Skeletal muscle satellite cell (primary cell): Measurements from ENCODE around the gene ATP6V1B1.

Experiments
- H3K27me3 ChIP-seq: 2 replicates; pipeline ENCODE4 v1.7.0; 2013; ENCODE audit warnings: low read length; ENCODE audit not compliant: control insufficient read depth, insufficient read depth
- H3K36me3 ChIP-seq: 2 replicates; pipeline ENCODE4 v1.7.0; 2013; ENCODE audit warnings: mild to moderate bottlenecking, control low read depth, low read length; ENCODE audit not compliant: insufficient read depth
- H3K4me1 ChIP-seq: 2 replicates; pipeline ENCODE4 v1.7.0; 2013; ENCODE audit warnings: low read length; ENCODE audit not compliant: control insufficient read depth, insufficient read depth
- H3K4me2 ChIP-seq: 2 replicates; pipeline ENCODE4 v1.7.0; 2013; ENCODE audit warnings: mild to moderate bottlenecking, low read length
- H3K4me3 ChIP-seq: 2 replicates; pipeline ENCODE4 v1.7.0; 2013; ENCODE audit warnings: low read length
- H3K9ac ChIP-seq: 2 replicates; pipeline ENCODE4 v1.7.0; 2013; ENCODE audit warnings: mild to moderate bottlenecking, low read depth, low read length, moderate library complexity
- H3K9me3 ChIP-seq: replicated peaks from 2 replicates; pipeline ENCODE4 v1.7.0; 2013; ENCODE audit warnings: mild to moderate bottlenecking, control low read depth, low read length

Gene ATP6V1B1

DNA sequence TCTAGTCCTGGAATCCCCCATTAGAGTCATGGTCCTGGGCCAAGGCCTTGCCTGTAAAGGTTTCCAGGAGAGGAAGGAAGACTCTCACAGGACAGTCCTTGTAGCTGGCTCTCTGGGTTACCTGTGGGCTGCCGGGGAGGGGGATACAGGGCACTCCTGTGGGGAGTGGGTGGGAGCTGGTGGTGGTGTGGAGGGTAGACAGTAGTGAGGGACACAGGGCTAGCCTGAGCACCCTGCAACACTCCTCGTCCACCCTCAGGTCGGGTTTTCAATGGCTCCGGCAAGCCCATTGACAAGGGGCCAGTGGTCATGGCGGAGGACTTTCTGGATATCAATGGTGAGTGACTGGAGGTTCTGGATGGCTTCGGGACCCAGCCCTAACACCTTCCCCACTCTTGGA lies 23.1 kb downstream of the ATP6V1B1 start:
- no peaks in the 10 kb centered on the region for H3K4me1 ChIP-seq
- H3K9ac ChIP-seq, result no peak overlapping the region
- no peaks in the 10 kb centered on the region for H3K9me3 ChIP-seq
- H3K27me3 ChIP-seq, result no peaks in the 10 kb centered on the region
- H3K4me3 ChIP-seq, result no peak overlapping the region
- no peaks in the 10 kb centered on the region for H3K36me3 ChIP-seq
- H3K4me2 ChIP-seq, result no peak overlapping the region

DNA sequence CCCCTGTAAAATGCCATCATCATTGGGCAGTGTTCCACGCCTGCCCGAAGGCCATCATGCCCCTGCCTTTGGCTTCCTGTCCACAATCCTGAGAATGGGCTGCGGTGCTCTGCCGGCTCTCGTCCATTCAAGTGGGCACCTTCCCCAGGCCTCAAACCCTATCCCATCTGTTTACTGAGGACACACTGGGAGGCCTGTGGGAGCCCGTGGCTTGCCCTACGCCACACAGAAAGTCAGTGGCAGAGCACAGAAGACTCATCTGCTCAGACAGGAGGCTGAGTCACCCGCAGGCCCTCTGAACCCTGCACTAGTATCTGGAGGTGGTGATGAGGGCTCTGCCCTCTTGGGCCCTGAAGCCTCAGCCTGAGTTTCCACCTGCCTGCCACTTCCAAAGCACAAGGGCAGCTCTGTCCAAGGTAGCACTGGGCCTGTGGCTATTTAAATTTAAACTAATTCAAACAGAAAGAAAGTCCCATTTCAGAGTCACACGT lies 23.6 kb downstream of the ATP6V1B1 start:
- Histone ChIP-seq H3K9ac (no peak overlapping the region), H3K36me3 (no peaks in the 10 kb centered on the region), H3K4me1 (no peaks in the 10 kb centered on the region), H3K27me3 (no peaks in the 10 kb centered on the region), H3K9me3 (no peaks in the 10 kb centered on the region), H3K4me2 (no peak overlapping the region), H3K4me3 (no peak overlapping the region)

DNA sequence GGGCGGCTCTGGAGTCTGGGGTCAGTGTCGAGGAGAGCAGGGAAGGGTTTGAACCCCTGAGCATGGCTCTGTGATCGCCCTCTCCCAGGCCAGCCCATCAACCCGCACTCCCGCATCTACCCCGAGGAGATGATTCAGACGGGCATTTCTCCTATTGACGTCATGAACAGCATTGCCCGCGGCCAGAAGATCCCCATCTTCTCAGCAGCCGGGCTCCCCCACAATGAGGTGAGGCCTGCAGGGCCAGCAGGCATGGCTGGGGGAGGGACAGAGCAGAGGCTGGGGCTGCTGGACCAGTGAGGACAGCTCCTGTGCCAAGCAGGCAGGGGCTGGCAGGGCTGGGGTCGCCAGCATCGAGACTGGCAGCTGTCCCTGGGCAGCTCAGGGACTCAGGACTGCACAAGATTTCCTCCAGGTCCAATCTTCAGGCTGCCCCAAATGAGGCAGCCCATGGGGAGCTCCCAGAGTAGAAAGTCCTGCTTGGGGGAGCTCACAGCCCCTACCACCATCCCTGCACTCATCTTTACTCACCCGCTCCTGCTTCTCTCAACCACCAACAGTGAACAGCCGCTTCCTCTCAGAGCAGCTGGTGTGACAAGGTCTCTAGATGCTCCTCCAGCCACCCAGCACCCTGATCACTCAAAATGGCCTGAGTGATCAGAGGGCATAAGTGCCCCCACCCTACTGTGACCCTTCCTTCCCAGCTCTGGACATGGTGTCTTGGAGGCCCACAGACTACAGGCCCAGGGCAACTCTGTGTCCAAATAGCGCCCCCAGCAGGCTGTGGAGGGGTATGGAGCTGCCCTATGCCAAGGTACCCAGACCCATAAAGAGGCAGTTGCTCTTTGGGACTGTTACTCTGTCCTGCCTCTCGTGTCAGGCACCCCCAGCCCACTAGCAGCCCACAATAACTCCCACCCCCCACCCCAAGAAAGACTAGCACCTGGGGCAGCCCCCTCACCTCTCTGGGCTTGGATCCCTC lies 24.4 kb downstream of the ATP6V1B1 start:
- no peak overlapping the region for H3K4me3 ChIP-seq
- no peaks in the 10 kb centered on the region for H3K4me1 ChIP-seq
- H3K27me3 ChIP-seq, result no peaks in the 10 kb centered on the region
- H3K9ac ChIP-seq, result no peak overlapping the region
- no peaks in the 10 kb centered on the region for H3K9me3 ChIP-seq
- H3K4me2 ChIP-seq, result no peak overlapping the region
- no peaks in the 10 kb centered on the region for H3K36me3 ChIP-seq

DNA sequence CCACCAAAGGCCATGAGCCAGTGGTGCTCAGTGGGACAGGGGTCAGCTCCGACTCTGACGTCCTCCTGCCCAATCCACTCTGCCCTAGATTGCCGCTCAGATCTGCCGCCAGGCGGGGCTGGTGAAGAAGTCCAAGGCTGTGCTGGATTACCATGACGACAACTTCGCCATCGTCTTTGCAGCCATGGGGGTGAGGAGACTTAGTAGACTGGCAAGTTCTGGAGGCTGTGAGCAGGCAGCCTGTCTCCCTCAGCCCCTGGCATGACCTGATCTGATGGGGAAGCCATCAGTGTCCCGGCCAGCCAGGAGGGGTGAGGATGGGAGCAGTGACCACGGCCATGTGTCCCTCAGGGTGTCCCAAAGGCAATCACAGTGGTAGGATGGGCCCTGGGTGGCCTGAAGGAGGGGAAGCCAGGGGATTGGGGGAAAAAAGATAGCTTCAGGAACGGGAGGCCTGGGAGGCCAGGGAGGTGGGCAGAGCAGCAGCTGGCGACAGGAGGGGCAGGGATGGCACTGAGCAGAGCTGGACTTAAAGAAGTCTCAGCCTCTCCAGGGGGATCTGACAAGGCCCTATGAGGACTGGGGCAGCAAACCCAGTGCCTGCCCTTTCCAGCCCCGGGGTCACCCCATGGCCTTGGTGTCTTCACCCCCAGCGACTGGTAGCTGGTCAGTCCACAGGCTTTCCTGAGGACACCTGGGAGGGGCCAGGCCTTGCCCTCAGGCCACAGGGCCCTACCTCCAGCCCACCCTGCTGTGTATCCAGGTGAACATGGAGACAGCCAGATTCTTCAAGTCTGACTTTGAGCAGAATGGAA lies 25.3 kb downstream of the ATP6V1B1 start:
- H3K27me3 ChIP-seq, result no peaks in the 10 kb centered on the region

DNA sequence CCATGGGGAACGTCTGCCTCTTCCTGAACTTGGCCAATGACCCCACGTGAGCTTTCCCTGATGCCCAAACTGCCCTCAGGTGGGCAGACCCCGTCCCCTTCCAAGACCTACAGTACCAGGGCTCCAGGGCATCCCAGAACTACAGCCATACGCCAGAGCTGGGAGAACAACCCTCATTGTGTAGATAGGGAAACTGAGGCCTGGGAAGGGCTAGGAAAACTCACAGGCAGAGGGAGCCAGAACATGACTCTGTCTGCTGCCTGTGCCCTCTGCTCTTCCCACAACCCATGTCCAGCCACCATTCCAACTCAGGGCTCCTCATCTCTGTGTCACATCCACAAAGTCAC lies 25.9 kb downstream of the ATP6V1B1 start:
- H3K27me3 ChIP-seq, result no peaks in the 10 kb centered on the region
- no peak overlapping the region for H3K4me3 ChIP-seq
- no peaks in the 10 kb centered on the region for H3K4me1 ChIP-seq
- H3K9ac ChIP-seq, result no peak overlapping the region
- no peak overlapping the region for H3K4me2 ChIP-seq
- no peaks in the 10 kb centered on the region for H3K36me3 ChIP-seq
- H3K9me3 ChIP-seq, result no peaks in the 10 kb centered on the region

More for the DNA sequence above, 25.3 kb downstream of the ATP6V1B1 start:
- Histone ChIP-seq H3K4me3 (no peak overlapping the region), H3K36me3 (no peaks in the 10 kb centered on the region), H3K9ac (no peak overlapping the region), H3K9me3 (no peaks in the 10 kb centered on the region), H3K4me2 (no peak overlapping the region), H3K4me1 (no peaks in the 10 kb centered on the region)

DNA sequence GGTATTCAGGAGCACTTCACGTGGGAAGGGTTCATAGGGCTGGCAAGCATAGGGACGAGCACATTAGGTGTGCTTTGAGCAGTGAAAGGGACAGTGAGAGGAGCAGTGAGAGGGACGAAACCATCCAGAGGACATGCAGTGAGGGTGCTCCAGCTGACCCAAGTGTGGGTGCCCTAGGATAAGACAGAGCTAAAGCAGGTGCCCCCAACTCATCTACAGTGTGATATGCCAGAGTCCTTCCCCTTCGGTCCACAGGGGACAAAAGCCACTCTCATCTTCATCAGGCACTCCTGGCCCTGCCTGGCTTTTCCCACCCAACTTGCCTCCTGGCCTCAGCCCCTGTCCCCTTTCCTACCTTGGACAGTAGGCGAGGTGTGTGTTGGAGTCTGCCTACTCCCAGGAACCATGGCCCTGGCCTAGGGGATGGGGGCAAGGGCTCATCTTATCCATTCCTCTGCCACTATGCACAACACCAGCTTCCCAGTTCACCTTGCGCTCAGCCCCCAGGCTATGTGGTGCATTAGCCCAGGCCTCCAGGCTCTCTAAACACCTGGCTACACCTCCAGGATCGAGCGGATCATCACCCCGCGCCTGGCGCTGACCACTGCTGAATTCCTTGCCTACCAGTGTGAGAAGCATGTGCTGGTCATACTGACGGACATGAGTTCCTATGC lies 26.6 kb downstream of the ATP6V1B1 start:
- Histone ChIP-seq H3K4me2 (no peak overlapping the region), H3K9ac (no peak overlapping the region), H3K27me3 (no peaks in the 10 kb centered on the region), H3K4me3 (no peak overlapping the region), H3K36me3 (no peaks in the 10 kb centered on the region), H3K4me1 (no peaks in the 10 kb centered on the region), H3K9me3 (no peaks in the 10 kb centered on the region)

DNA sequence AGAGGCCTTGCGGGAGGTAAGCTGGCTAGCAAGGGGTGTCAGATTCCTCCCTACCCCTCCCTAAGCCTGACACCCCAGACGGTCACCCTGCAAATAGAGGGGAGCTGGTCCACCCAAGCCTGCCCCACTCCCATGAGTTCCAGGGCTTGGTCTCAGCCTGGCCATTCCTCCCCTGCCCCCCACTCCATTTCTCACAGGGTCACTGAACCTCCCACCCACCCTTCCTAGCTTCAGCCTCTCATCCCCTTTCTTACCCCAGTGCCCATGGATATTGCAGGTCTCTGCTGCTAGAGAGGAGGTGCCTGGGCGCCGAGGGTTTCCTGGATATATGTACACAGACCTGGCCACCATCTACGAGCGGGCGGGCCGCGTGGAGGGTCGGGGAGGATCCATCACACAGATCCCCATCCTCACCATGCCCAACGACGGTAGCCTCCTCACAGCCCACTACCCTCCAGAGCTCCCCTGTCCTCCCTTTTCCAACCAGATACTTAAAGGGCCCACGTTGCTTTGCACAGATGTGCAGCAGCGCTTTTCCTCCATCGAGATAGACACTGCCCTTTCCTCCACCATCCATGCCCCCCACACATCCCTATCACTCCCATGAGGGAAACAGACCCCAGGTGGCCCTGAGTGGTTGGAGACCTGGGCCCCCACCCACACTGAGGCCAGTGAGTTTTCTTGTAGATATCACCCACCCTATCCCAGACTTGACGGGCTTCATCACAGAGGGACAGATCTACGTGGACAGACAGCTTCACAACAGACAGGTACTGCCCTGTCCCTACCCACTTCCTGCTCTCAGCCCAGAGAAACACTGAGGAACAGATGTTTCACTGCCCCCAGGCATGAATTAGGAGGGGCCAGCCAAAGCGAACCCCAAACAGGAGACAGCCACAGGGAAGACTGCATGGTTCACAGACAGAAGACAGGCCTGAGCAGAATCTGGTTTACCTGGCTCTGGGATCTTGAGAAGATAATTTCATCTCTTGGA lies 27.5 kb downstream of the ATP6V1B1 start:
- H3K4me2 ChIP-seq, result no peak overlapping the region
- no peaks in the 10 kb centered on the region for H3K4me1 ChIP-seq
- H3K9me3 ChIP-seq, result no peaks in the 10 kb centered on the region
- H3K27me3 ChIP-seq, result no peaks in the 10 kb centered on the region
- H3K4me3 ChIP-seq, result no peak overlapping the region
- H3K36me3 ChIP-seq, result no peaks in the 10 kb centered on the region
- H3K9ac ChIP-seq, result no peak overlapping the region

DNA sequence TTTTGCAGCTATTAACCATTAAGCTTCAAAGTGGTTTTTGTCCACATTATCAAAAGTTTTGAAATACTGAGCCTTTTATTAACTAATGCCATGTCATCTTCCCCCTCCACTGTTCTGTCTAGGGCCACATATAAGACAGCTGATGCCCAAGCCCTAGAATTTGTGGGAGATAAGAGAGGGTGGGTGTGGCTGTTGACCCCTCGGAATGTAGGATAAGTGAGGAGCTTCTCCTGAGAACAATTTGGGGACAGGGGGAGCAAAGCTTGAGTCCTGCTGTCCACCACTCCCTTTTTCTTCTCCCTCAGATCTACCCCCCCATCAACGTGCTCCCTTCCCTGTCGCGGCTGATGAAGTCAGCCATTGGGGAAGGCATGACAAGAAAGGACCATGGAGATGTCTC lies 28.4 kb downstream of the ATP6V1B1 start:
- H3K4me2 ChIP-seq, result no peak overlapping the region
- H3K36me3 ChIP-seq, result no peaks in the 10 kb centered on the region
- H3K9me3 ChIP-seq, result no peaks in the 10 kb centered on the region
- no peaks in the 10 kb centered on the region for H3K4me1 ChIP-seq
- no peaks in the 10 kb centered on the region for H3K27me3 ChIP-seq
- no peak overlapping the region for H3K9ac ChIP-seq
- no peak overlapping the region for H3K4me3 ChIP-seq

DNA sequence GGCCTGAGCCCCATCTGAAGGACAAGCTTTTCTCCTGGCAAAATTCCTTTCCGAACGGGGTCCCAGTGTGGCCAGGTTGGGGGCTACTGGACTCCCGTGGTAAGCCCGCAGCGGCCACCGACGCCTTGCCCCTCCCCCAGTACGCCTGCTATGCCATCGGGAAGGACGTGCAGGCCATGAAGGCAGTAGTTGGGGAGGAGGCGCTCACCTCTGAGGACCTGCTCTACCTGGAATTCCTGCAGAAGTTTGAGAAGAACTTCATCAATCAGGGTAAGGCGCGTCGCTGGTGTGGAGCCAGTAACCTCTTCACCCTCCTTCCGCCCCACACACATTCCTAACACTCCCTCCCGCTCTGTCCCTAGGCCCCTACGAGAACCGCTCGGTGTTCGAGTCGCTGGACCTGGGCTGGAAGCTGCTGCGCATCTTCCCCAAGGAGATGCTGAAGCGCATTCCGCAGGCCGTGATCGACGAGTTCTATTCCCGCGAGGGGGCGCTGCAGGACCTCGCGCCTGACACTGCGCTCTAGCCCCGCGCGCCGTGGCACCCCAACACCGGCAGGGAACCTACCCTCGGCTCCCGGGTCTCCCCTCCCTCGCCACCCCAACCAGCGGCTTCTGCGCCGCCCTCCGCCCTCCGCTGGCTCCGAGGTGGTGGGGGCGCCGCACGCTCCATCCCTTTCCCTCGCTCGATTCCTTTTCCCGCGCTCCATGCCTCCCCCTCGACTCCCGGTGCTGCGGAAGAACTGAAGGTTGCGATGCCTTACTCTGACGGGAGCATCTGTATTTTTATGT lies 29.1 kb downstream of the ATP6V1B1 start:
- Histone ChIP-seq H3K4me3 (peak overlapping the region; percentile 68), H3K4me1 (no peaks in the 10 kb centered on the region), H3K9ac (peak overlapping the region; percentile 30), H3K27me3 (no peaks in the 10 kb centered on the region), H3K9me3 (no peaks in the 10 kb centered on the region), H3K36me3 (no peaks in the 10 kb centered on the region), H3K4me2 (peak overlapping the region; percentile 88)

DNA sequence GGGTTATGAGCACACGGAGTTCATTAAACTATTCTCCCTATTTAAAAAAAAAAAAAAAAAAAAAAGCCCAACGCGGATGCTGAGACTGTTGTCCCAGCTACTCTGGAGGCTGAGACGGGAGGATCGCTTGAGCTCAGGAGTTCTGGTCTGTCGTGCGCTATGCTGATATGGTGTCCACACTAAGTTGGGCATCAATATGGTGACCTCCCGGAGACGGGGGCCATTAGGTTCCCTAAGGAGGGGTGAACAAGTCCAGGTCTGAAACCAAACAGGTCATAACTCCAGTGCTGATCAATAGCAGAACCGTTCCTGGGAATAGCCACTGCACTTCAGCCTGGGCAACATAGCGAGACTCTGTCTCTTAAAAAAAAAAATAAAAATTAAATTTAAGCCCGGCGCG lies 29.8 kb downstream of the ATP6V1B1 start:
- no peaks in the 10 kb centered on the region for H3K27me3 ChIP-seq
- no peaks in the 10 kb centered on the region for H3K4me1 ChIP-seq
- no peak overlapping the region for H3K9ac ChIP-seq
- H3K36me3 ChIP-seq, result no peaks in the 10 kb centered on the region
- no peaks in the 10 kb centered on the region for H3K9me3 ChIP-seq
- H3K4me3 ChIP-seq, result peak overlapping the region; percentile 68
- H3K4me2 ChIP-seq, result peak overlapping the region; percentile 88
